Hepatocyte (in vitro differentiated cells): ENCODE measurements around the gene PSD2. TPM values are rescaled to one million over a fixed set of nuclear protein-coding genes. Genes with fewer than 3 reads are reported as not detected.
A peak's percentile ranks its signal among the peaks of the same experiment; 100 is the strongest.

ENCODE experiments used
- DNase-seq: peaks from one replicate; pipeline ENCODE4 v3.0.0-alpha.2; 2016; ENCODE audit warnings: low spot score
- H2AFZ ChIP-seq: fragments of 200-600 bp; sonication (generic); 2 replicates; pipeline ENCODE4 v1.6.0; 2016; ENCODE audit warnings: antibody characterized with exemption, mild to moderate bottlenecking
- H3K27ac ChIP-seq: fragments of 200-600 bp; sonication (generic); 2 replicates; pipeline ENCODE4 v1.5.1; 2016; ENCODE audit warnings: mild to moderate bottlenecking
- H3K27me3 ChIP-seq: fragments of 200-600 bp; sonication (generic); 2 replicates; pipeline ENCODE4 v1.6.1; 2016
- H3K36me3 ChIP-seq: fragments of 200-600 bp; sonication (generic); replicated peaks from 2 replicates; pipeline ENCODE4 v1.5.1; 2016; ENCODE audit warnings: low read depth; ENCODE audit not compliant: insufficient read depth
- H3K4me1 ChIP-seq: fragments of 200-600 bp; sonication (generic); 2 replicates; pipeline ENCODE4 v1.5.1; 2016; ENCODE audit warnings: mild to moderate bottlenecking, moderate library complexity; ENCODE audit not compliant: insufficient read depth
- H3K4me2 ChIP-seq: fragments of 200-600 bp; sonication (generic); 2 replicates; pipeline ENCODE4 v1.6.0; 2016
- H3K4me3 ChIP-seq: fragments of 200-600 bp; sonication (generic); 2 replicates; pipeline ENCODE4 v1.5.1; 2016; ENCODE audit warnings: mild to moderate bottlenecking
- H3K79me2 ChIP-seq: fragments of 200-600 bp; sonication (generic); 2 replicates; pipeline ENCODE4 v1.6.0; 2017; ENCODE audit warnings: mild to moderate bottlenecking
- H3K9me2 ChIP-seq: fragments of 200-600 bp; sonication (generic); replicated peaks from 2 replicates; pipeline ENCODE4 v1.6.0; 2017; ENCODE audit warnings: mild to moderate bottlenecking; ENCODE audit not compliant: insufficient read depth
- H3K9me3 ChIP-seq: fragments of 200-600 bp; sonication (generic); 2 replicates; pipeline ENCODE4 v1.5.1; 2016; ENCODE audit warnings: low read depth, mild to moderate bottlenecking
- H4K20me1 ChIP-seq: fragments of 200-600 bp; sonication (generic); 2 replicates; pipeline ENCODE4 v1.6.0; 2016; ENCODE audit warnings: mild to moderate bottlenecking; ENCODE audit not compliant: insufficient read depth, poor library complexity, severe bottlenecking
- CTCF ChIP-seq: fragments of 200-600 bp; sonication (generic); IDR thresholded peaks from 2 replicates; pipeline ENCODE4 v1.5.1; 2016; ENCODE audit warnings: antibody characterized with exemption, mild to moderate bottlenecking; ENCODE audit not compliant: poor library complexity
- EZH2 ChIP-seq: fragments of 200-600 bp; sonication (generic); IDR thresholded peaks from 2 replicates; pipeline ENCODE4 v1.6.1; 2016; ENCODE audit warnings: antibody characterized with exemption, mild to moderate bottlenecking, borderline replicate concordance
- EZH2phosphoT487 ChIP-seq: fragments of 200-600 bp; sonication (generic); IDR thresholded peaks from one replicate; pipeline ENCODE4 v1.6.1; 2018; ENCODE audit warnings: antibody characterized with exemption, mild to moderate bottlenecking, low read depth, moderate library complexity; ENCODE audit not compliant: unreplicated experiment, severe bottlenecking
- WGBS: methylation state at CpG from one replicate; pipeline ENCODE4 v1.1.6; 2016; ENCODE audit warnings: low lambda C conversion rate; ENCODE audit errors: missing lambda C conversion rate; 5-methylcytosine and 5-hydroxymethylcytosine counted together
- polyA plus RNA-seq: library from polyadenylated mRNA; unstranded; fragments of >200 nt; fragmentation: Nextera tagmentation; extraction: Ambion mirVana; gene quantifications from 2 replicates; pipeline ENCODE4 v1.2.1, GENCODE V29; 2016
- total RNA-seq: library from RNA; depleted of rRNA; stranded (reverse); fragments of >200 nt; gene quantifications from 2 replicates; pipeline ENCODE4 v1.2.3, GENCODE V29; 2014

PSD2 gene
- total and polyA plus RNA-seq, 2 experiments from 2014 or later = not detected

- H3K4me2 ChIP-seq = no peak overlapping the region
- H2AFZ ChIP-seq = no peak overlapping the region
- no peaks in the 10 kb centered on the region for H3K9me2 ChIP-seq
- no peaks in the 10 kb centered on the region for H3K4me1 ChIP-seq
- H3K36me3 ChIP-seq = no peaks in the 10 kb centered on the region
- no peak overlapping the region for H3K4me3 ChIP-seq
- H3K79me2 ChIP-seq = no peaks in the 10 kb centered on the region
- H4K20me1 ChIP-seq = no peaks in the 10 kb centered on the region
- WGBS = 79% methylated on average over 9 of the region's 9 CpGs
- TF ChIP-seq EZH2 (no peak), EZH2phosphoT487 (no peak), CTCF (peak; percentile 19)
- no peaks in the 10 kb centered on the region for H3K9me3 ChIP-seq
- no peak for DNase-seq
- H3K27me3 ChIP-seq = peaks cover 3% of the 10 kb centered on the region
- H3K27ac ChIP-seq = no peak overlapping the region
Observed at GRCh38 chr5:139872052-139872766, 76.6 kb downstream of the PSD2 start.

- H4K20me1 ChIP-seq = no peaks in the 10 kb centered on the region
- 63% methylated on average over 16 of the region's 16 CpGs for WGBS
- H3K27me3 ChIP-seq = peaks cover 3% of the 10 kb centered on the region
- no peaks in the 10 kb centered on the region for H3K9me2 ChIP-seq
- no peak overlapping the region for H2AFZ ChIP-seq
- H3K36me3 ChIP-seq = no peaks in the 10 kb centered on the region
- no peak overlapping the region for H3K27ac ChIP-seq
- H3K4me3 ChIP-seq = no peak overlapping the region
- TF ChIP-seq CTCF = no peak
- no peak overlapping the region for H3K4me2 ChIP-seq
- H3K9me3 ChIP-seq = no peaks in the 10 kb centered on the region
- no peaks in the 10 kb centered on the region for H3K4me1 ChIP-seq
- DNase-seq = no peak
- no peaks in the 10 kb centered on the region for H3K79me2 ChIP-seq
Observed at GRCh38 chr5:139872851-139873794, 77.5 kb downstream of the PSD2 start.

- DNase-seq = no peak
- Histone ChIP-seq H3K27me3 (peaks cover 3% of the 10 kb centered on the region), H3K36me3 (no peaks in the 10 kb centered on the region), H3K79me2 (no peaks in the 10 kb centered on the region), H4K20me1 (no peaks in the 10 kb centered on the region), H2AFZ (no peak overlapping the region), H3K9me2 (no peaks in the 10 kb centered on the region), H3K9me3 (no peaks in the 10 kb centered on the region), H3K4me2 (no peak overlapping the region), H3K27ac (no peak overlapping the region), H3K4me3 (no peak overlapping the region), H3K4me1 (peaks cover 14% of the 10 kb centered on the region)
- no peak for TF ChIP-seq CTCF
- TF ChIP-seq EZH2 = no peak
- TF ChIP-seq EZH2phosphoT487 = no peak
- 73% methylated on average over 2 of the region's 2 CpGs for WGBS
Observed at GRCh38 chr5:139875957-139876356, 80.3 kb downstream of the PSD2 start.
